Spleen (tissue), 11 donors: Measurements from ENCODE around the gene VANGL2. TPM values are rescaled to one million over a fixed set of nuclear protein-coding genes. Genes with fewer than 3 reads are reported as not detected.

Experiments used
- DNase-seq: peaks from one replicate; pipeline ENCODE4 v3.0.0-alpha.2; 2020
- H3K27ac ChIP-seq, 8 donors: fragments of 200-600 bp; sonication (generic) in 7 of 8; 1 replicate in 4 of 8; 2 replicates in 4 of 8; pipeline versions ENCODE4 v1.5.0 to v1.8.0; 2016 to 2021; ENCODE audit warnings: inconsistent platforms in 4 of 8, mild to moderate bottlenecking in 4 of 8, moderate library complexity in 1 of 8
- H3K27me3 ChIP-seq, 7 donors: fragments of 200-600 bp; sonication (generic) in 6 of 7; replicated peaks in 1 of 7; 1 replicate in 4 of 7; 2 replicates in 3 of 7; pipeline versions ENCODE4 v1.5.0 to v1.8.0; 2016 to 2021; ENCODE audit warnings: inconsistent platforms in 3 of 7, mild to moderate bottlenecking in 1 of 7
- H3K36me3 ChIP-seq, 6 donors: fragments of 200-600 bp; sonication (generic) in 5 of 6; 1 replicate in 4 of 6; 2 replicates in 2 of 6; pipeline versions ENCODE4 v1.5.0 to v1.8.0; 2016 to 2021; ENCODE audit warnings: inconsistent platforms in 2 of 6
- H3K4me1 ChIP-seq, 6 donors: fragments of 200-600 bp; sonication (generic) in 5 of 6; 1 replicate in 3 of 6; 2 replicates in 3 of 6; pipeline versions ENCODE4 v1.5.0 to v1.8.0; 2016 to 2021; ENCODE audit warnings: inconsistent platforms in 3 of 6
- H3K4me3 ChIP-seq, 8 donors: fragments of 200-600 bp; sonication (generic) in 7 of 8; 1 replicate in 4 of 8; 2 replicates in 4 of 8; pipeline versions ENCODE4 v1.5.0 to v1.8.0; 2016 to 2021; ENCODE audit warnings: inconsistent platforms in 4 of 8, mild to moderate bottlenecking in 4 of 8, moderate library complexity in 2 of 8
- H3K9me3 ChIP-seq, 8 donors: fragments of 200-600 bp; sonication (generic) in 7 of 8; 1 replicate in 4 of 8; 2 replicates in 4 of 8; pipeline versions ENCODE4 v1.5.0 to v1.8.0; 2016 to 2021; ENCODE audit warnings: inconsistent platforms in 4 of 8
- CTCF ChIP-seq, 11 experiments: fragments of 200-600 bp in 7 of 11; fragments of 450-650 bp in 4 of 11; sonication (generic) in 4 of 11; IDR thresholded peaks in 8 of 11; conservative IDR thresholded peaks in 3 of 11; 1 replicate in 7 of 11; 2 replicates in 4 of 11; pipeline versions ENCODE4 v1.4.0 to v1.8.0; 2016 to 2021; ENCODE audit warnings: antibody characterized with exemption in 11 of 11, inconsistent platforms in 4 of 11, mild to moderate bottlenecking in 1 of 11
- POLR2A ChIP-seq, 3 donors: fragments of 450-650 bp; IDR thresholded peaks; one replicate each; pipeline ENCODE4 v1.5.1; 2017; ENCODE audit warnings: antibody characterized with exemption in 3 of 3, mild to moderate bottlenecking in 1 of 3
- POLR2AphosphoS5 ChIP-seq, 3 donors: sonication (generic); formaldehyde crosslinking; IDR thresholded peaks; one replicate each; pipeline ENCODE4 v1.5.1; 2017; ENCODE audit warnings: antibody characterized with exemption in 3 of 3
- WGBS, 5 donors: extraction: QIAGEN DNeasy Blood & Tissue Kit in 3 of 5; methylation state at CpG; one replicate each; pipeline versions ENCODE4 v1.1.5 to v1.1.7; 2013 to 2018; 5-methylcytosine and 5-hydroxymethylcytosine counted together
- intact Hi-C: fragments of 100-400 bp; cut with DNase I; formaldehyde crosslinking; loops from one replicate; pipeline ENCODE4 v1.15.0; 2023; ENCODE audit warnings: low total_unique reads
- polyA plus RNA-seq, 3 donors: library from polyadenylated mRNA; stranded (reverse); fragments of 200-250 nt; gene quantifications; one replicate each; pipeline ENCODE4 v1.2.1, GENCODE V29; 2013
- total RNA-seq, 7 donors: library from RNA; depleted of rRNA in 3 of 7; stranded (reverse); fragments of >200 nt in 3 of 7; fragmentation: NEBNext Ultra II Directional in 4 of 7; extraction: Animal tissue kit (Norgen Biotek cat#: 25700) in 4 of 7; gene quantifications; one replicate each; pipeline versions ENCODE4 v1.1.0 to v1.2.1, GENCODE V29; 2016 to 2021
- donor health status: healthy with polysubstance abuse.
- donor health status: DM: no; HTN: no; CAD: no; lungs with moderate emphysema.
- donor health status: DM: no; HTN: no; CAD: no.
- donor health status: Bipolar disorder and iron deficiency.
- donor health status: healthy.
- donor health status: DM: no; HTN: no; CAD: no.
- donor health status: DM: yes; HTN: yes; CAD: no.

VANGL2 gene
- total and polyA plus RNA-seq, 10 donors, result 0.65 to 7.7 (median 2.0) TPM

DNA sequence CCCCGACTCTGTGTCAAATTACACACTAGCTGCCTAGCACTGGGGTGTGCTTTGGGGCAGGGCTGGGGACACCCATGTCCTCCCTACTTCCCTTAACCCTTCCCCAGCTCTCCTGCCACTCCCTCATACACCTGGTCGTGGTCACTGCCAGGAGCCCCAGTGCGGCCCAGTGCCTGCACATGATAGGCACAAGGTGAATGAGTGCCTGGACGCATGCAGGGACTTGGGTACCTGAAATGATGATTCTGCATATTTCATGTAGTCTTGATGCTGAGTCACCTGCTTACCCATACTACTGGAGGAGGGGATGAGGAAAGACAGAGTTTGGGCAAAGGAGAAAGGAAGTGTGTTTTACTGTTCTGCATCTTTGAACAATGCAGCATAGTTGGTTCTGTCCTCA, 1.5 kb upstream of the VANGL2 start:
- TF ChIP-seq CTCF (IDR thresholded peaks at IDR 0.05 in 8 of 11, conservative IDR thresholded peaks at IDR 0.05 in 3 of 11) (no peak), POLR2AphosphoS5 (IDR thresholded peaks at IDR 0.05) (no peak), POLR2A (IDR thresholded peaks at IDR 0.05) (no peak)
- DNase-seq, result no peak
- Histone ChIP-seq H3K27me3 (peaks cover 0 to 33% (median 14%) of the 10 kb centered on the region in 7 donors), H3K4me1 (peaks cover 0 to 32% (median 22%) of the 10 kb centered on the region in 6 donors), H3K4me3 (no peak overlapping the region), H3K9me3 (no peaks in the 10 kb centered on the region), H3K27ac (no peak overlapping the region), H3K36me3 (no peaks in the 10 kb centered on the region)
- intact Hi-C loops, result no loop called here
- 84 to 90% (median 87%) methylated on average over 3 to 4 of the region's 4 CpGs for WGBS, 5 donors

DNA sequence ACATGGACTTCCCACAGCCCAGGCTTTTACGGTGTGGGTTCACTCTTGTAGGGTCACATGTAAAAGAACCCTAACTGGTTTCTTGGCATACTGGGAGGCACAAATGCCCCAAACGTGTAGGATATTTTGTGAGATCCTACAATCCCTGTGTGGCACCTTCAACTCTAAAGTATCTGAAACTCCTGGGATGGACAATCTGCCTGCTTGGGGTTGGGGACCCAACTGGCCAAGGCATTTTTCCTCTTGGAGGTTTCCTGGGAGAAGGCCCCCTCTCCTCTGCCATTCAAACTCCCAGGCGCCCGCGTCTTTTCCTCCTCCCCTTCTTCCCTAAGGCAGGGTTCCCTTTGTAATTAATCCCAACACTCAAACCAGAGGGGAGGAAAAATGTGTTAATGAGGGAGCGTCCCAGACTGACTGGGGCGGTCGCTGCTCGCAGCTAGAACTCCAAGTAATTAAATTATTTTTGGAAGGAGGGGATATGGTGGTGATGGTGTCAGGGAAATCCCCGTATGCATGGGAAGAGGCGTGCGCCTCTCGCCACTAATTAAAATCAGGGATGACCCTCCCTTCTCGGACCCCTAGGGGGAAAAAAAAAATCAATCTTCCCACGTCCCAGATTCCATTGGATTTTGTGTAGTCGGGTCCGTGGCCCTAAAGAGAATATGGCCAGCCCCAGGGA, 681 bp upstream of the VANGL2 start:
- intact Hi-C loops, result no loop called here
- Histone ChIP-seq H3K27me3 (peaks cover 0 to 33% (median 14%) of the 10 kb centered on the region in 7 donors), H3K9me3 (no peaks in the 10 kb centered on the region), H3K36me3 (no peaks in the 10 kb centered on the region), H3K4me3 (peak overlapping the region; percentile 46 to 78 (median 53)), H3K4me1 (peaks cover 0 to 32% (median 22%) of the 10 kb centered on the region in 6 donors), H3K27ac (peak overlapping the region in 4 of 8 donors; percentile 37 to 59 (median 47))
- WGBS, 5 donors, result 51 to 65% (median 64%) methylated on average over 17 of the region's 17 CpGs
- DNase-seq, result no peak
- no peak for TF ChIP-seq CTCF (IDR thresholded peaks at IDR 0.05 in 8 of 11, conservative IDR thresholded peaks at IDR 0.05 in 3 of 11)
- TF ChIP-seq POLR2A (IDR thresholded peaks at IDR 0.05), result no peak
- TF ChIP-seq POLR2AphosphoS5 (IDR thresholded peaks at IDR 0.05), result no peak

DNA sequence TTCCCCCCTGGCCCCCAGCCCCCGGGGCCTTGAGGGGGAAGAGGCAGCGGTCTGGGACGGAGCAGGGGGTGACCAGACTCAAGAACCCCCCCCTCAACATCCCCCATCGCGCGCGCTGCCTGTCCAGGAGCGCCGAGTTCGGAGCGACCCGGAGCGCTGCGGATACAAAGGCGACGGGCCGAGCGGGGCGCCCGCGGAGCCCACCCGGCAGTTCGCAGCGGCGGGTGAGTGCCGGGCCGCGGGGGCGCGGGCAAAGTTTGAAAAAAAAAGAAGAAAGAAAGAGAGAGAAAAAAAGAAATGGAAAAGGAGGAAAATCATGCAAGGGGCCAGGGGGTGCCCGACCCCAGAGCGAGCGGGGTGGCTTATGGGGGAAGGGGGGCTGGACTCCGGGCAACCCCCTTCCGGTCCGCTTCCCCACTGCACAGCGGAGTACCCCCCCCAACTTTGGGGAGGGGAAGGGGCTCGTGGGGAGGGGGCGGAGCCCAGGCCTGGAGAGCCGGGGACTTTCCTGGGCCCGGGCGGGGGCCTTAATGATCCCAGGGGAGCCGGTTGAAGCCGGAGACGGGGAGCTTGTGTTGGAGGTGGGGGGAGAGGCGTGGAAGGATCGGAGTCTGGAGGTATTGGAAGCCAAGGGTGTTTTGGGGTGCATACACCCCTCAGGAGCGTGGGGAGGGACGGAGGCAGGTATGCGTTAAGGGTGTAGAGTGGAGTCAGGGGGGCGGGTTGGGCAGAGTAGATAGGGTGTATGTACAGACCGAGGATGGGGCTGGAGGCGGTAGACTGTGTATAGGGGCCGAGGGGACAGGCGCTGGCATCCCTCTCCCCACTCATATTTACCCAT, 502 bp downstream of the VANGL2 start:
- intact Hi-C loops, result no loop called here
- TF ChIP-seq POLR2A (IDR thresholded peaks at IDR 0.05) (no peak), CTCF (IDR thresholded peaks at IDR 0.05 in 8 of 11, conservative IDR thresholded peaks at IDR 0.05 in 3 of 11) (no peak), POLR2AphosphoS5 (IDR thresholded peaks at IDR 0.05) (no peak)

DNA sequence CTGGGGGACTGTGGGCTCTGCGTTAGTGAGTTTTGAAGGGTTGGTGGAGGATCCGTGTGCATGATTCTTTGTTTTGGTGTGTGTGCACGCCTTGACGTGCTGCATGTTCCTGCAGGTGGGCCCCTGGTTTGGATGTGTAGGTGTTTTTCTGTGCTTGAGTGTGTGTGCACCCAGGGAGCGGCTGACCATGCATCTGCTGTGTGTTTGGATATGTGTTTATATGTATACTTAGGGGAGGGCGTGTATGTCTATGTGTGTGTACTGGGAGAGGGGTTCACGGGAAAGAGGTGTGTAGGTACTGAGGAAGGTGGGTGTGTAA, 1.1 kb downstream of the VANGL2 start:
- Histone ChIP-seq H3K4me3 (peak overlapping the region in 6 of 8 donors; percentile 46 to 78 (median 54)), H3K9me3 (no peaks in the 10 kb centered on the region), H3K27ac (no peak overlapping the region), H3K36me3 (no peaks in the 10 kb centered on the region), H3K4me1 (peaks cover 0 to 32% (median 22%) of the 10 kb centered on the region in 6 donors), H3K27me3 (peaks cover 0 to 33% (median 14%) of the 10 kb centered on the region in 7 donors)
- TF ChIP-seq POLR2AphosphoS5 (IDR thresholded peaks at IDR 0.05) (no peak), POLR2A (IDR thresholded peaks at IDR 0.05) (no peak), CTCF (IDR thresholded peaks at IDR 0.05 in 8 of 11, conservative IDR thresholded peaks at IDR 0.05 in 3 of 11) (no peak)
- WGBS, 5 donors, result 71 to 76% (median 73%) methylated on average over 7 of the region's 7 CpGs
- intact Hi-C loops, result no loop called here
- DNase-seq, result no peak

More for the DNA sequence above, 502 bp downstream of the VANGL2 start:
- WGBS, 5 donors, result 6 to 9% (median 7%) methylated on average over 46 to 55 of the region's 55 CpGs
- H3K36me3 ChIP-seq, result no peaks in the 10 kb centered on the region
- H3K9me3 ChIP-seq, result no peaks in the 10 kb centered on the region
- peak overlapping the region in 5 of 8 donors; percentile 22 to 59 (median 37) for H3K27ac ChIP-seq
- peak overlapping the region; percentile 46 to 78 (median 53) for H3K4me3 ChIP-seq
- peaks cover 0 to 32% (median 22%) of the 10 kb centered on the region in 6 donors for H3K4me1 ChIP-seq
- H3K27me3 ChIP-seq, result peaks cover 0 to 33% (median 14%) of the 10 kb centered on the region in 7 donors
- no peak for DNase-seq
